H9 (cell line): ENCODE data around the gene PROX1. TPM values are rescaled to one million over a fixed set of nuclear protein-coding genes. Genes with fewer than 3 reads are reported as not detected.

Experiments used
- DNase-seq: peaks from one replicate; pipeline ENCODE4 v3.0.0-alpha.2; 2017
- H2AFZ ChIP-seq: one replicate; pipeline ENCODE4 v1.6.1; 2013; ENCODE audit warnings: mild to moderate bottlenecking, low read length, control low read depth, moderate library complexity
- H2AK5ac ChIP-seq: 2 replicates; pipeline ENCODE4 v1.6.1; 2013; ENCODE audit warnings: low read length, control low read depth, mixed read lengths; ENCODE audit not compliant: insufficient read length
- H2BK120ac ChIP-seq: one replicate; pipeline ENCODE4 v1.6.1; 2013; ENCODE audit warnings: low read depth, mild to moderate bottlenecking, low read length, control low read depth, inconsistent platforms; ENCODE audit not compliant: poor library complexity, severe bottlenecking
- H2BK12ac ChIP-seq: 2 replicates; pipeline ENCODE4 v1.6.1; 2013; ENCODE audit warnings: low read length, control low read depth, mixed read lengths, low read depth; ENCODE audit not compliant: insufficient read length
- H2BK15ac ChIP-seq: 2 replicates; pipeline ENCODE4 v1.6.1; 2013; ENCODE audit warnings: low read depth, low read length, control low read depth
- H2BK20ac ChIP-seq: one replicate; pipeline ENCODE4 v1.6.1; 2013; ENCODE audit warnings: low read depth, mild to moderate bottlenecking, low read length, control low read depth, inconsistent platforms; ENCODE audit not compliant: poor library complexity, severe bottlenecking
- H2BK5ac ChIP-seq: 2 replicates; pipeline ENCODE4 v1.6.1; 2013; ENCODE audit warnings: low read length, control low read depth, mixed read lengths; ENCODE audit not compliant: insufficient read length
- H3K14ac ChIP-seq: 2 replicates; pipeline ENCODE4 v1.6.1; 2013; ENCODE audit warnings: low read length, control low read depth; ENCODE audit not compliant: insufficient read depth
- H3K18ac ChIP-seq: 2 replicates; pipeline ENCODE4 v1.6.1; 2013; ENCODE audit warnings: low read depth, mild to moderate bottlenecking, mixed read lengths, low read length, control low read depth; ENCODE audit not compliant: insufficient read length
- H3K23ac ChIP-seq: 2 replicates; pipeline ENCODE4 v1.6.1; 2013; ENCODE audit warnings: low read length, control low read depth, mixed read lengths, low read depth; ENCODE audit not compliant: insufficient read length
- H3K23me2 ChIP-seq: 2 replicates; pipeline ENCODE4 v1.6.1; 2013; ENCODE audit warnings: low read depth, mild to moderate bottlenecking, mixed read lengths, low read length, control low read depth; ENCODE audit not compliant: insufficient read length, poor library complexity, severe bottlenecking
- H3K27ac ChIP-seq: 2 replicates; pipeline ENCODE4 v1.5.1; 2013; ENCODE audit warnings: low read length, control low read depth, mixed read lengths, low read depth; ENCODE audit not compliant: insufficient read length
- H3K27me3 ChIP-seq: 2 replicates; pipeline ENCODE4 v1.6.1; 2013; ENCODE audit warnings: low read length, control low read depth, inconsistent platforms; ENCODE audit not compliant: insufficient read depth
- H3K4ac ChIP-seq: 2 replicates; pipeline ENCODE4 v1.6.1; 2013; ENCODE audit warnings: low read depth, mild to moderate bottlenecking, control low read depth, inconsistent platforms, low read length, moderate library complexity
- H3K4me1 ChIP-seq: 2 replicates; pipeline ENCODE4 v1.6.1; 2013; ENCODE audit warnings: low read length, control low read depth, inconsistent platforms; ENCODE audit not compliant: insufficient read depth
- H3K4me2 ChIP-seq: 2 replicates; pipeline ENCODE4 v1.6.1; 2013; ENCODE audit warnings: low read length, control low read depth, mixed read lengths; ENCODE audit not compliant: insufficient read length, insufficient read depth
- H3K56ac ChIP-seq: 2 replicates; pipeline ENCODE4 v1.6.1; 2013; ENCODE audit warnings: low read depth, mild to moderate bottlenecking, mixed read lengths, low read length, control low read depth; ENCODE audit not compliant: insufficient read length
- H3K79me1 ChIP-seq: 2 replicates; pipeline ENCODE4 v1.6.1; 2013; ENCODE audit warnings: low read depth, mild to moderate bottlenecking, moderate library complexity, low read length, control low read depth, inconsistent platforms; ENCODE audit not compliant: insufficient read depth, poor library complexity, severe bottlenecking
- H3K79me2 ChIP-seq: 2 replicates; pipeline ENCODE4 v1.6.1; 2013; ENCODE audit warnings: low read length, control low read depth, inconsistent platforms; ENCODE audit not compliant: insufficient read depth
- H3K9ac ChIP-seq: 2 replicates; pipeline ENCODE4 v1.6.1; 2013; ENCODE audit warnings: low read length, control low read depth, mixed read lengths; ENCODE audit not compliant: insufficient read length; ENCODE audit errors: extremely low read depth
- H3K9me3 ChIP-seq: one replicate; pipeline ENCODE4 v1.6.1; 2013; ENCODE audit warnings: low read depth, low read length, inconsistent platforms; ENCODE audit not compliant: control insufficient read depth
- H3T11ph ChIP-seq: one replicate; pipeline ENCODE4 v1.6.1; 2013; ENCODE audit warnings: mild to moderate bottlenecking, low read length, control low read depth, inconsistent platforms
- H4K20me1 ChIP-seq: one replicate; pipeline ENCODE4 v1.6.1; 2013; ENCODE audit not compliant: control insufficient read depth, insufficient read length, insufficient read depth
- H4K5ac ChIP-seq: 2 replicates; pipeline ENCODE4 v1.6.1; 2013; ENCODE audit warnings: low read depth, mild to moderate bottlenecking, mixed read lengths, low read length, control low read depth; ENCODE audit not compliant: insufficient read length
- H4K8ac ChIP-seq: replicated peaks from 2 replicates; pipeline ENCODE4 v1.6.1; 2013; ENCODE audit warnings: low read length, control low read depth, mixed read lengths, low read depth; ENCODE audit not compliant: insufficient read length
- H4K91ac ChIP-seq: 2 replicates; pipeline ENCODE4 v1.6.1; 2013; ENCODE audit warnings: low read depth, mild to moderate bottlenecking, moderate library complexity, mixed read lengths, low read length, control low read depth; ENCODE audit not compliant: insufficient read length
- H3K27ac Mint-ChIP-seq, 3 experiments: 2 replicates in 2 of 3; 3 replicates in 1 of 3; pipeline ENCODE4 v1.8.0; 2020 to 2021; ENCODE audit warnings: mixed read lengths in 3 of 3, mild to moderate bottlenecking in 1 of 3, moderate library complexity in 1 of 3
- H3K27me3 Mint-ChIP-seq: 2 replicates; pipeline ENCODE4 v1.8.0; 2021; ENCODE audit warnings: low read depth, mild to moderate bottlenecking, moderate library complexity, mixed read lengths
- H3K36me3 Mint-ChIP-seq, 3 experiments: 2 replicates in 2 of 3; 3 replicates in 1 of 3; pipeline ENCODE4 v1.8.0; 2020 to 2021; ENCODE audit warnings: low read depth in 3 of 3, mixed read lengths in 3 of 3; ENCODE audit not compliant: insufficient read depth in 1 of 3
- H3K4me1 Mint-ChIP-seq, 2 experiments: 2 replicates each; pipeline ENCODE4 v1.8.0; 2020; ENCODE audit warnings: mixed read lengths in 2 of 2
- H3K4me3 Mint-ChIP-seq, 2 experiments: 2 replicates in 1 of 2; 3 replicates in 1 of 2; pipeline ENCODE4 v1.8.0; 2020 to 2021; ENCODE audit warnings: mild to moderate bottlenecking in 2 of 2, mixed read lengths in 2 of 2, moderate library complexity in 1 of 2
- H3K9me3 Mint-ChIP-seq, 2 experiments: 2 replicates in 1 of 2; 3 replicates in 1 of 2; pipeline ENCODE4 v1.8.0; 2020; ENCODE audit warnings: mild to moderate bottlenecking in 2 of 2, mixed read lengths in 2 of 2, moderate library complexity in 1 of 2
- CTCF ChIP-seq: fragments of 200-600 bp; sonication (generic); conservative IDR thresholded peaks from 3 replicates; pipeline ENCODE4 v1.8.0; 2021; ENCODE audit warnings: antibody characterized with exemption, mild to moderate bottlenecking
- WGBS: extraction: QIAGEN DNeasy Blood & Tissue Kit; methylation state at CpG from one replicate; pipeline ENCODE4 v1.1.7; 2013; ENCODE audit warnings: missing lambda C conversion rate, low lambda C conversion rate, mixed read lengths; ENCODE audit not compliant: insufficient read length; ENCODE audit errors: extremely low coverage; 5-methylcytosine and 5-hydroxymethylcytosine counted together
- total RNA-seq: library from RNA; stranded (reverse); gene quantifications from 2 replicates; pipeline ENCODE4 v1.2.1, GENCODE V29; 2021

PROX1 gene
- total RNA-seq, 1 experiment from 2014 or later: 0.72 TPM

DNA sequence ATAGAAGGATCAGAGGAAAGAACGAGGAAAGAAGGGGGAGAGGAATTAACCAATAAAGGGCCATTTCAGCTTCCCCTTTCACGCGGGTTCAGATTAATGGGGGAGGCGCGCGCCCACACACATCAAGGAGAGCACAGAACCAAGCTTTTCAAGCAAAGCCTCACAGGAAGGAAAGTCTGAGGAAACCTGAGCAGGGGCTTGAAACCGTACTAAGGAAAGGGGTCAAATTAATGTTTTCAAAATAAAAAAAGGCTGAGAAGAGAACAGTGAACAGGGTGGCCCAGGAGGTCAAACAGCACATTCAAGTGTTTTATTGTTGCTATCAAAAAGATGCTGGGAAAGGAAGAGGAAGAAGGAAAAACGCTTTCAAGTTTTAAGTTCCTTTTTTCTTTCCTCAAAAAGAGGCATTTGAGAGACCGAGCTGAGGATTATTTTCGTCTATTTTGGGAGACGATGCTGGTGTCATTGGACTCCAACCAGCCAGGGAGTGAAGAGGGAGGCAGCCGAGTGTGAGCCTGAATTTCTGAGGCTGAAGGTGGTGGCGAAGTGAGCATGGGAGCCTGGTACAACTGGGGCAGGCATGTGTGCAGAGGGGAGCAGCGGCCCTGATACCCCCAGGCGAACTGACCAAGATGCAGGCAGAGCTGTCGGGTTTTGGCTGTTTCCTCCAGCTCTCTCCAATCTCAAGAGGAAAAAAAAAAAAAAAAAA is 88.4 kb downstream of the PROX1 start:
- Mint-ChIP-seq H3K36me3 (no peaks in the 10 kb centered on the region), H3K9me3 (no peaks in the 10 kb centered on the region; a peak in 1 of 5 replicates), H3K27me3 (peaks cover 6% of the 10 kb centered on the region), H3K4me1 (peaks cover 37 to 42% of the 10 kb centered on the region in 2 experiments), H3K27ac (no peak overlapping the region; a peak in 1 of 7 replicates), H3K4me3 (no peak overlapping the region; a peak in 1 of 5 replicates)
- H3K9ac ChIP-seq: no peak overlapping the region
- no peak overlapping the region for H3K14ac ChIP-seq
- no peaks in the 10 kb centered on the region for H3K79me1 ChIP-seq
- H2BK20ac ChIP-seq: no peak overlapping the region
- H2BK12ac ChIP-seq: no peak overlapping the region
- no peak overlapping the region for H3K27ac ChIP-seq
- no peak overlapping the region for H3K4me2 ChIP-seq
- H3K23ac ChIP-seq: no peak overlapping the region
- H2BK5ac ChIP-seq: no peak overlapping the region
- H3K27me3 ChIP-seq: no peaks in the 10 kb centered on the region
- no peak overlapping the region for H2AFZ ChIP-seq
- no peak for DNase-seq
- no CpG with 5 or more reads among the region's 16 CpGs for WGBS
- H3K56ac ChIP-seq: no peak overlapping the region
- H4K5ac ChIP-seq: no peak overlapping the region
- no peak overlapping the region for H3K18ac ChIP-seq
- no peak overlapping the region for H2BK15ac ChIP-seq
- H3K4ac ChIP-seq: no peak overlapping the region
- no peaks in the 10 kb centered on the region for H4K20me1 ChIP-seq
- peaks cover 4% of the 10 kb centered on the region; the same call in 1 of the 2 replicates for H3K4me1 ChIP-seq
- H2BK120ac ChIP-seq: no peak overlapping the region
- no peaks in the 10 kb centered on the region for H3K9me3 ChIP-seq
- H3K23me2 ChIP-seq: no peaks in the 10 kb centered on the region
- TF ChIP-seq CTCF: no peak
- no peak overlapping the region for H4K8ac ChIP-seq
- no peak overlapping the region for H2AK5ac ChIP-seq
- H3T11ph ChIP-seq: no peak overlapping the region
- H3K79me2 ChIP-seq: no peaks in the 10 kb centered on the region
- H4K91ac ChIP-seq: no peak overlapping the region
